Large intestine (tissue), 3 donors: ENCODE data around the gene OSTC. TPM values are rescaled to one million over a fixed set of nuclear protein-coding genes. Genes with fewer than 3 reads are reported as not detected.

Experiments used
- DNase-seq, 2 donors: peaks; one replicate each; pipeline versions ENCODE4 v3.0.0 to v3.0.0-alpha.2; 2013
- H3K27ac ChIP-seq: one replicate; pipeline ENCODE4 v1.5.1; 2013; ENCODE audit warnings: low read length
- H3K27me3 ChIP-seq: 2 replicates; pipeline ENCODE4 v1.6.1; 2013; ENCODE audit warnings: low read length; ENCODE audit not compliant: control insufficient read depth, insufficient read depth
- H3K36me3 ChIP-seq: 2 replicates; pipeline ENCODE4 v1.6.1; 2013; ENCODE audit warnings: low read length; ENCODE audit not compliant: control insufficient read depth, insufficient read depth
- H3K4me1 ChIP-seq: one replicate; pipeline ENCODE4 v1.6.1; 2013; ENCODE audit warnings: low read length; ENCODE audit not compliant: control insufficient read depth, insufficient read depth
- H3K4me3 ChIP-seq: one replicate; pipeline ENCODE4 v1.5.1; 2013; ENCODE audit warnings: low read length
- H3K9me3 ChIP-seq: one replicate; pipeline ENCODE4 v1.6.1; 2013; ENCODE audit warnings: mild to moderate bottlenecking, low read depth, low read length, moderate library complexity; ENCODE audit not compliant: control insufficient read depth
- WGBS: methylation state at CpG from one replicate; pipeline ENCODE4 v1.1.5; 2013; ENCODE audit warnings: low lambda C conversion rate; ENCODE audit not compliant: insufficient coverage; 5-methylcytosine and 5-hydroxymethylcytosine counted together
- polyA plus RNA-seq: library from polyadenylated mRNA; unstranded; fragments of 120-200 nt; gene quantifications from one replicate; pipeline ENCODE4 v1.2.1, GENCODE V29; 2013

OSTC gene
- polyA plus RNA-seq, 1 donor, result 255 TPM

GRCh38 chr4:108690738-108691137 is 40.3 kb downstream of the OSTC start:
- H3K4me1 ChIP-seq, result no peaks in the 10 kb centered on the region
- no peak overlapping the region for H3K27ac ChIP-seq
- H3K9me3 ChIP-seq, result peaks cover 3% of the 10 kb centered on the region
- no peak overlapping the region for H3K4me3 ChIP-seq
- H3K27me3 ChIP-seq, result no peaks in the 10 kb centered on the region
- WGBS, result no CpG with 5 or more reads among the region's 1 CpG
- no peaks in the 10 kb centered on the region for H3K36me3 ChIP-seq
- DNase-seq, result no peak

DNA sequence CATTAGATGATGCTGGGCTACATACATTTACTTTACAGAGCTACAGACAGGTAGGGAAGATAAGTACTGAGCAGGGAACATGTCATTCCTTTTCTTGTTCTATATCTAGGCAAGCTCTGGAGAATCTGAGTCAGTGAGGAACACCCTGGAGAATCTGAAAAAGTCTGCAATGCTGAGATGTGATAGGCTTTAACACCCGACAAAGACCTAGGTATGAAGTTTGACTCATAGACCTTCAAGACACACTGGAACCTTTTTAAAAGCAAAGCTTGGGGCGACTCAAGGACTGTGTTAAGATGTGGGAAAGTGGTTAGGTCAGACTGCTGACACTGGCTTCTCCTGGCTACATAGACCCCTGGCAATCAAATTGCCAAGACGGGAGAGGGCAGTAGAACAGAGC is 42.8 kb downstream of the OSTC start:
- Histone ChIP-seq H3K4me3 (no peak overlapping the region), H3K4me1 (no peaks in the 10 kb centered on the region), H3K9me3 (peaks cover 3% of the 10 kb centered on the region), H3K36me3 (no peaks in the 10 kb centered on the region), H3K27me3 (no peaks in the 10 kb centered on the region), H3K27ac (no peak overlapping the region)
- no CpG with 5 or more reads among the region's 3 CpGs for WGBS
- DNase-seq, result no peak

GRCh38 chr4:108693819-108694218 is 43.4 kb downstream of the OSTC start:
- no peak for DNase-seq
- Histone ChIP-seq H3K27ac (no peak overlapping the region), H3K9me3 (peaks cover 3% of the 10 kb centered on the region), H3K27me3 (no peaks in the 10 kb centered on the region), H3K36me3 (no peaks in the 10 kb centered on the region), H3K4me3 (no peak overlapping the region), H3K4me1 (no peaks in the 10 kb centered on the region)
- no CpG with 5 or more reads among the region's 3 CpGs for WGBS

DNA sequence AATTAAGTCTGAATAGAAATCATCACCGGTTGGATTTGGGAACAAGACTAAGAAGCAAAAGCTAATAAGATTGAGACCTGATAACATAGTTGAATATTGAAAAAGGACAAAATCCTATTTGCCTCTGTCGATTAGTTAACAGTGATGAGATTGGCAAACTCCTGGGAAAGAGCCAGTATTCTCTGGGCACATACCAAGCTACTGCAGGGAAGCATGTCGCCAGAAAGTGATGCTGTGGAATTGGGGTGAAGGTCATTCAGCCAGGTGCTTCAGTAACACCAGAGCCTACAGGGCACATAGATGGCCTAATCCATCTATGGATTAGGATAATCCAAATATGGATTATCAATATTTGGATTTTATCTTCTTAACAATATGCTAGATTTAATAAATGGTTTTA is 44.0 kb downstream of the OSTC start:
- no peak overlapping the region for H3K4me3 ChIP-seq
- H3K9me3 ChIP-seq, result peaks cover 3% of the 10 kb centered on the region
- no peak overlapping the region for H3K27ac ChIP-seq
- no CpG with 5 or more reads among the region's 3 CpGs for WGBS
- H3K4me1 ChIP-seq, result no peaks in the 10 kb centered on the region
- no peaks in the 10 kb centered on the region for H3K36me3 ChIP-seq
- DNase-seq, result no peak
- H3K27me3 ChIP-seq, result no peaks in the 10 kb centered on the region

- H3K4me1 ChIP-seq, result no peaks in the 10 kb centered on the region
- H3K27ac ChIP-seq, result no peak overlapping the region
- WGBS, result no CpG with 5 or more reads among the region's 1 CpG
- no peaks in the 10 kb centered on the region for H3K27me3 ChIP-seq
- no peak for DNase-seq
- no peaks in the 10 kb centered on the region for H3K9me3 ChIP-seq
- no peak overlapping the region for H3K4me3 ChIP-seq
- no peaks in the 10 kb centered on the region for H3K36me3 ChIP-seq
Observed at GRCh38 chr4:108695062-108695461, 44.7 kb downstream of the OSTC start.

GRCh38 chr4:108696160-108696559 is 45.8 kb downstream of the OSTC start:
- Histone ChIP-seq H3K4me1 (no peaks in the 10 kb centered on the region), H3K4me3 (no peak overlapping the region), H3K9me3 (no peaks in the 10 kb centered on the region), H3K27me3 (no peaks in the 10 kb centered on the region), H3K27ac (no peak overlapping the region), H3K36me3 (no peaks in the 10 kb centered on the region)
- 89% methylated on average over 3 of the region's 3 CpGs for WGBS
- no peak for DNase-seq

DNA sequence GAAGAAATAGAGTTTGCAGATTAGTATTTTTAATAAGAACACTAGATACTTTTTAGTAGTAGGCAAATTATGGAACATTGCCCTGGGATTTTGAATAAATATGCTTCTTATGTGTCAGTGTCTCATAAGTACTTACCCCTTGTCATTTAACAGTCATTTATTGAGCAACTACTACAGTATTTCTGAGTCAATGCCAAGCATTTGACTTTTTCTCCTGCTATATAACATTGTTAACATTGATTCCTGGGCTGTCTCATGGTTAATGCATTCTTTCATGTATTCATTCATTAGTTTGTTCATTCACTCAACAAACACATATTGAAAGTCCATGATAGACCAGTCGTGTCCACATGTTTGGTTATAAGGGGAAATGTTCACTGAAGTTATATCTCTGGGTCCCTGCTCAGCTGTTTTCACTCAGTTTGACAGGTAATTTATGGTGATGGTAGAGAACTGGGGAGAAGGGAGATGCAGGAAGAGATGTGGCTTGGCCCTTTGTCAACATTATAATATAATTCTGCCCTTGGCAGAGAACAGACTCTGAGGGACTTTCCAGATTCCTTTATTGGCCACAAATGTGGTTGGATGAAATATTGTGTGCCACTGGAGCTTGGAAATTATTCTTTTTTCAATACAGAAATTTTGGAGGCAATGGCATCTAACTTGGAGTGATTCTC is 49.8 kb downstream of the OSTC start:
- DNase-seq, result no peak
- Histone ChIP-seq H3K27me3 (no peaks in the 10 kb centered on the region), H3K27ac (no peak overlapping the region), H3K36me3 (no peaks in the 10 kb centered on the region), H3K9me3 (no peaks in the 10 kb centered on the region), H3K4me1 (no peaks in the 10 kb centered on the region), H3K4me3 (no peak overlapping the region)
- no CpG with 5 or more reads among the region's 1 CpG for WGBS

- 40% methylated on average over 1 of the region's 3 CpGs for WGBS
Observed at GRCh38 chr4:108702960-108703359, 52.6 kb downstream of the OSTC start.

GRCh38 chr4:108703370-108703769 is 53.0 kb downstream of the OSTC start:
- no peak for DNase-seq

More at GRCh38 chr4:108702960-108703359, 52.6 kb downstream of the OSTC start:
- H3K27ac ChIP-seq, result no peak overlapping the region
- no peaks in the 10 kb centered on the region for H3K4me1 ChIP-seq
- no peak for DNase-seq
- no peaks in the 10 kb centered on the region for H3K36me3 ChIP-seq
- H3K9me3 ChIP-seq, result no peaks in the 10 kb centered on the region
- H3K4me3 ChIP-seq, result no peak overlapping the region
- H3K27me3 ChIP-seq, result no peaks in the 10 kb centered on the region

GRCh38 chr4:108703966-108704365 is 53.6 kb downstream of the OSTC start:
- no peak overlapping the region for H3K27ac ChIP-seq
- H3K27me3 ChIP-seq, result no peaks in the 10 kb centered on the region
- H3K4me1 ChIP-seq, result no peaks in the 10 kb centered on the region
- WGBS, result no CpG with 5 or more reads among the region's 2 CpGs
- H3K9me3 ChIP-seq, result no peaks in the 10 kb centered on the region
- H3K4me3 ChIP-seq, result no peak overlapping the region
- no peak for DNase-seq
- no peaks in the 10 kb centered on the region for H3K36me3 ChIP-seq

More at GRCh38 chr4:108703370-108703769, 53.0 kb downstream of the OSTC start:
- no peaks in the 10 kb centered on the region for H3K27me3 ChIP-seq
- no peak overlapping the region for H3K27ac ChIP-seq
- no peaks in the 10 kb centered on the region for H3K36me3 ChIP-seq
- H3K4me3 ChIP-seq, result no peak overlapping the region
- no peaks in the 10 kb centered on the region for H3K9me3 ChIP-seq
- H3K4me1 ChIP-seq, result no peaks in the 10 kb centered on the region

DNA sequence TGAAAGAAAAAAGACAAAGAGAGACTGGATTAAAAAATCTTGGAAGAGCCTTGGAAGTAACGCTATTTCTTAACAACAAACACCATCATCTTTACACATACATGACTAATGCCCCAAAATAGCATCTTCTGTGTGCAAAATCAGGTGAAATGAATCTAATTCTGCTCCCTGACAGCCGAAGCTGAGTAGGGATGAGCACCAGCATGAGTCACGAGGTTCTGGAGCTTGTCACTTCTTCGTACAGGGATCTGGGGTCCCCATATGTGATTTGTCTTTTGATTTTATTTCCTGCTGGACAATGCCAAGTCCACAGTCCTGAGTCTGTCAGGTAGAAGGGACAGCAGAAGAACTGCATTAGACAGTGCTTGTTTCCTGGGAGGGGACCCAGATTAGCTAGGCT is 55.9 kb downstream of the OSTC start:
- WGBS, result 100% methylated on average over 1 of the region's 4 CpGs
- H3K9me3 ChIP-seq, result no peaks in the 10 kb centered on the region
- no peak for DNase-seq
- H3K27me3 ChIP-seq, result no peaks in the 10 kb centered on the region
- H3K4me1 ChIP-seq, result no peaks in the 10 kb centered on the region
- no peak overlapping the region for H3K4me3 ChIP-seq
- H3K27ac ChIP-seq, result no peak overlapping the region
- no peaks in the 10 kb centered on the region for H3K36me3 ChIP-seq
